ENCODE results near the gene PNO1.

The PNO1 gene

DNA sequence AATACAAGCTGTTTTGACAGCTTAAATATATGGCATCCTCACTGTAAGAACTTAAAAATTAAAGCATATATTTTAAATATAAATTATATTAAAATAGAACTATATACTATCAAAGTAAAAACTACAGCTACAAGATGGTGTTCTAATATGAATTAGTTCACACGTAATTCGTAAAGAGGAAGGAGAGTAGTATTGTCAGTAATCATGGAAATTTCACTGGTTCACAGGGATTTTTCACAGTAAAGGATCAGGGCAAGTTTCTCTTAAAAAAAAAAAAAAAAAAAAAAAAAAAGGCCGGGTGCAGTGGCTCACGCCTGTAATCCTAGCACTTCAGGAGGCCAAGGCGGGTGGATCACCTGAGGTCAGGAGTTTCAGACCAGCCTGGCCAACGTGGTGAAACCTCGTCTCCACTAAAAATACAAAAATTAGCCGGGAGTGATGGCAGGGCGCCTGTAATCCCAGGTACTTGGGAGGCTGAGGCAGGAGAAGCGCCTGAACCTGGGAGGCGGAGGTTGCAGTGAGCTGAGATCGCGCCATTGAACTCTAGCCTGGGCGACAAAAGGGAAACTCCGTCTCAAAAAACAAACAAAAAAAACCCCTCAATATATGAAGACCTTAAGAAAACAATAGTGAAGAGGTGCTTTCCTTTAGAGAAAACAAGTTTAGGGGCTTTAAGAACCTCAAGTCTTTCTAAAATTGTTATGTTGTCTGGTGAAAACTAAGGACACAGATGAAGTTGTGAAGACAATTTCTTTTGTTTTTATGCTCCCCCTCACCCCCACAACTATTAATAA lies 32.5 kb downstream of the PNO1 start:
- no peak for DNase-seq (ENCODE audit: low read depth)

DNA sequence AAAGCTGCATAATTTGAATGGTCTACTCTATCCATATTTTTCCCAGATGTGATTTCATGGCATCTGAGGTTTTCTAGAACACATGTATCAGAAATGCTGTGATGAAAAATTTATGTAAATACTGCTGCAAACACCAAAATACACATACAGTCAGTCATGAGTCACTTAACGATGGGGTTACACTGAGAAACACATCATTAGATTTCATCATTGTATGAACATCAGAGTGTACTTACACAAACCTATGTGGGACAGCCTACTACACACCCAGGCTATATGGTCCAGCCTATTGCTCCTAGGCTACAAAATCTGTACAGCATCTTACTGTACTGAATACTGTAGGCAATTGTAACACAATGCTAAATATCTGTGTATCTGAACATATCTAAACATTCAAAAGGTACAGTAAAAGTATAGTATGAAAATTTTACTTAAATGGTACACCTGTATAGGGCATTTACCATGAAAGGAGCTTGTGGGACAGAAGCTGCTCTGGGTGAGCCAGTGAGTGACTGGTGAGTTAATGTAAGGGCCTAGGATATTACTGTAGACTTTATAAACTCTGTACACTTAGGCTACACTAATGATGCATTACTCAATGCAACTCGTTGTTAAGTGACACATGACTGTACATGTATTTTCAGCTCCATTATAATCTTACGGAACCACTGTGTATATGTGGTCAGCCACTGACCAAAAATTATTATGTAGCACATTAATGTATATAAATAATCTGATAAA lies 33.5 kb downstream of the PNO1 start:
- DNase-seq (ENCODE audit: low read depth): peak; percentile 74
- no peak for TF ChIP-seq CTCF (IDR thresholded peaks at IDR 0.05; ENCODE audit: low read length, missing control alignments)

More for the DNA sequence above, 32.5 kb downstream of the PNO1 start:
- no peak for TF ChIP-seq CTCF (IDR thresholded peaks at IDR 0.05; ENCODE audit: low read length, missing control alignments)
- H3K4me3 ChIP-seq (replicated peaks; ENCODE audit: low read depth, low read length): no peak overlapping the region

DNA sequence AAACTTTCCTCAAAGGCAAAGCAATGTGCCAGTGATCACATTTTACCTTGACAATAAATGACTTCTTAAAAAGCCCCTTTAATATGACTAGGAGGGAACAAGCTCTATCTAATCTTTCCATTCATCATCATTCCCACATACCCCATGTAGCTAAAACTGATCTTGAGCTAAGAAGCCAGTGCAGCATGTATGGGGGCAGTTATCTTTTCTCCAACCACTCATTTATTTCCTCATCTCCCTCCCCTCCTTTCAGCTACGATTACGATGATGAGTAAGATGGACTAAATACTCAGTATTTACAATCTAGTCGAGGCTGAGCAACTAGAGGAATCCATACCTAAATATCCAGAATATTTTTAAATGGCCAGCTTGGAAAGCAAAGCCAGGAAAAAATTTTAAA lies 35.5 kb downstream of the PNO1 start:
- TF ChIP-seq CTCF (IDR thresholded peaks at IDR 0.05; ENCODE audit: low read length, missing control alignments): no peak
- H3K4me3 ChIP-seq (replicated peaks; ENCODE audit: low read depth, low read length): no peak overlapping the region
- peak; percentile 30 for DNase-seq (ENCODE audit: low read depth)

More for the DNA sequence above, 33.5 kb downstream of the PNO1 start:
- H3K4me3 ChIP-seq (replicated peaks; ENCODE audit: low read depth, low read length): no peak overlapping the region

GRCh38 chr2:68193787-68194372 lies 36.2 kb downstream of the PNO1 start:
- no peak for TF ChIP-seq CTCF (IDR thresholded peaks at IDR 0.05; ENCODE audit: low read length, missing control alignments)
- no peak overlapping the region for H3K4me3 ChIP-seq (replicated peaks; ENCODE audit: low read depth, low read length)
- DNase-seq (ENCODE audit: low read depth): peak; percentile 41

- TF ChIP-seq CTCF (IDR thresholded peaks at IDR 0.05; ENCODE audit: low read length, missing control alignments): no peak
These were observed 37.4 kb downstream of the PNO1 start for GRCh38 chr2:68195096-68195495.

GRCh38 chr2:68196120-68196716 lies 38.5 kb downstream of the PNO1 start:
- H3K4me3 ChIP-seq (replicated peaks; ENCODE audit: low read depth, low read length): no peak overlapping the region
- peak; percentile 67 for TF ChIP-seq CTCF (IDR thresholded peaks at IDR 0.05; ENCODE audit: low read length, missing control alignments)
- DNase-seq (ENCODE audit: low read depth): peak; percentile 71

More at GRCh38 chr2:68195096-68195495, 37.4 kb downstream of the PNO1 start:
- H3K4me3 ChIP-seq (replicated peaks; ENCODE audit: low read depth, low read length): no peak overlapping the region
- DNase-seq (ENCODE audit: low read depth): peak; percentile 38

Measured in fibroblast of pulmonary artery (primary cell).